Pons (tissue), 1 donor: Measurements from ENCODE around the gene BRD4.

Source experiments
- DNase-seq: peaks from one replicate; pipeline ENCODE4 v3.0.0-alpha.2; 2016; ENCODE audit warnings: low spot score

BRD4 gene

DNA sequence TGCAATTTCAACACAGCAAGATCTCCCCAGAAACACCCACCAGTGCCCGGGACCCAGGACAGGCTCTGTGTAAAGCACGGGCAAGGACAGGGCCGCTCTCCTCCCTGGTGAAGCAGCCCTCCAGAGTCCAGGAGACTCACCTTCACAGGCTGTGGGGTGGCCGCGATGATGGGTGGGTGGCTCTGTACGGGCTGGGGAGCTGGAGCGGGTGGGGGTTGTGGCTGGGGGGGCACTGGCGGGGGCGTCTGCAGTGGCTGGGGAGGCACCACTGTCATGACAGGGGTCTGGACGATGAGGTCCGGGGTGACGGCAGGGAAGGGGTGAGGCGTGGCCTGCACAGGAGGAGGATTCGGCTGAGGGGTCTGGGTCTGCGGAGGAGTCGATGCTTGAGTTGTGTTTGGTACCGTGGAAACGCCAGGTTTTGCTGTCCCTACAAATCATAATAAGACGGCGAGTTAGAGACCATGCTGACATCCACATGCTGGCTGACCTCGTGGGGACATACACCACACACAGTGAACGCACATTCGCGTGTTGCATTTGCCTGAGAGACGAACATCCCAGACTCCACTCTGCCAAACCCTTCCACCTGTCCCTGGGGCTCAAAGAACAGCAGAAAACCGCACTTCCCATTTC, 67.0 kb downstream of the BRD4 start:
- DNase-seq, result no peak

DNA sequence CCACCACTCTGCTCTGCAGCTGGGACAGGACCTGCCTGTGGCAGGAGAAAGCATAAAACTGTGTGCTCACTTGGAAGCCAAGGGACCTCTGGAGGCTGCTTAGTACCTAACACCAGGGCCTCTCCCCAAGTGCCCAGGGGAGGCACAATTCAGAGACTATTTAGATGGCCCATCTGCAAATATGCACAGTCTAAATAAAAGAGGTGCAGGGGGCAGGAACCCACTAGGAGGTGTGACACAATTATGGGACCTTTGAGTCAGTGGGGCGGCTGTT, 67.5 kb downstream of the BRD4 start:
- no peak for DNase-seq

DNA sequence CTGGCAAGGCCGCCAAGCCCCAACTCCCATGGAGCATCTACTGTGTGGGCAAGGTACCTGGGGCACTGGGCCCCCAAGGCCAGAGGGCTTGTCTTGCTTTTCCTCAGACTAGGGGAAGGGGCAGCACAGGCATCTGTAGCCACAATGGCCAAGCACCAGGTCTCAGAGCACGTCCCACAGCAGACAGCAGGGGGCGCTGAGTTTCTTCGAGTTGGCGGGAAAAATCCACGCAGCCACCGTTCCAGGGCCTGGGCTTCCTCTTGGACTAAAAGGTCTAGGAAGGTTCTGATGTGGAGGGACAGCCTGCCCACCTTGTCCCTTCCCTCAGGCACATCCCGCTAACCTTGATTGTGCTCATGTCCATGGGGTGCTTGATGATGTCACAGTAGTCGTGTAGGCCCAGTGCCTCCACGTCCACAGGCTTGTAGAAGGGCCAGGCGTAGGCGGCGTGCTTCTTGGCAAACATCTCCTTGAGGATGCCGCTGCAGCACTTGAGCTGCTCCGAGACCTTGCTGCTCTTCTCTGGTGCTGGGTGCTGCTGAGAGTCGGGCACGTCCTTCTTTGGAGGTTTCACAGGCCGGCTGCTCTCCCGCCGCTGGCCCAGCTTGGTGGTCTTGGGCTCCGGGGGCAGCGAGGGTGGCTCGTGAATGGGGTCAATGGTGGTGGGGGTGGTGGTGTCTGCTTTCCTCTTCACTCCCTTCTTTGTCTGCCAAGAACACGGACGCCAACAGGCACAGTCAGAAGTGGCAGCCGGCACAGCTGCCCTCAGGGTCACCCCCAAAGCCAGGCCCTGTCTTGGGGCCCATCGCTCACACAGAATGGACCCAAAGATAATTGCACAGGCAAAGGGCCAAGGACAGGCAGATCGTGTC, 68.0 kb downstream of the BRD4 start:
- DNase-seq, result peak; percentile 49

DNA sequence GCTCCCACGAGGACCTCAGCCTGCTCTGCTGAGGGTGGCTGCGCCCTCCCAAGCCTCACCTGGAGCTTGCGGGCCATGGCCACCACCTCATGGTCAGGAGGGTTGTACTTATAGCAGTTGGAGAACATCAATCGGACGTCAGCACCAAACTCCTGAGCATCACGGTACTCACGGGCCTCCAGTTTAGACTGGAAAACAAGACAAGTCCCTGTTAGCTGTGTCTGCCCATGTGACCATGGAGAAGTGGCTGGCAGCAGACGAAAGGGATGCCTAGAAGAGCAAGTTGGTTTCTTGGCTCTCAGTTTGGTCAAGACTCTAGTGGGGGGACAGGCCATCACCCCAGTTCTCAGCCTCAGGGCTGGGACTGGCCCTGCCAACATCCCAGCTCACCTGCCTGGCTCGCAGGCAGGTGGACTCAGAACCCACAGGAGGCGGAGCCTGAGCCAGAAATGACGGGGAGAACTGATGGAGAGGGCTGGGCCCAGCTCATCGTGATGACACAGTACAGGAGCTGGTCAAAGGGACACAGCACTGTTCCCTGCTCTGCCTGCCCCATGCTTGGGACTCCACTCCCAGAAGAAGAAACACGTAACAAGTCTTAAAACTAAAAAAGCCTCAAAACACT, 68.9 kb downstream of the BRD4 start:
- DNase-seq, result no peak

DNA sequence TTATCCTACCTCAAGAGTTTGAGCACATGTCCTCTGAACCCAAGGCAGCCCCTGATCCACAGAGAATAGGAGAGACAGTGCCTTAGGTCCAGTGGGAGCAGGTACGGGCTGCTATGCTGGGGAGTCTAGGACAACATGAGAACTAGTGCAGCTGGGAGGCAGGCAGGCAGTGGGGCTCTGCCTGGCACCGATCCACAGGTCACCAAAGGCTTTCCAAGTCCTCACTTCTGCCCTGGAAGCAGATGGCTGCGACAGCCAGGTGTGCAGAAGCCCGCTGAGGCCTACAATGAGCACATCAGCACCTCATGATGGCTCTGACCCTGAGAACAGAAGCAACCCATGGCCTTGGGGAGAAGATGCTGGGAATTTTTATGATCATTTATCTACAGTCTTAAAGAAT, 70.3 kb downstream of the BRD4 start:
- DNase-seq, result no peak

DNA sequence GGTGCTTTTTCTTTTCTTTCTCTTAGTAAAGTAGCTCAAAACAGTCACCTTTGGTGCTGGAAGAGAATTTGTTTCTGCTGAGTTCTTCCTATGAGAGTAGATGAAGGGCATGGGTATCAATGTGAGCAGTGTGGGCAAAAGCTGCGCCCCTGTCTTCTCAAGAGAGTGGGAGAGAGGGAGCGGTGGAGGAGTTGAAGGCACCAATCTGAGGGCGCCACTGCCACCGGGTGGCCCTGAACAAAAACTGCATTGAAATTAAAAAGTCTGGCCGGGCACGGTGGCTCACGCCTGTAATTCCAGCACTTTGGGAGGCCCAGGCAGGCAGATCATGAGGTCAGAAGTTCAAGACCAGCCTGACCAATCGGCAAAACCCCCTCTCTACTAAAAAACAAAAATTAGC, 71.4 kb downstream of the BRD4 start:
- no peak for DNase-seq

DNA sequence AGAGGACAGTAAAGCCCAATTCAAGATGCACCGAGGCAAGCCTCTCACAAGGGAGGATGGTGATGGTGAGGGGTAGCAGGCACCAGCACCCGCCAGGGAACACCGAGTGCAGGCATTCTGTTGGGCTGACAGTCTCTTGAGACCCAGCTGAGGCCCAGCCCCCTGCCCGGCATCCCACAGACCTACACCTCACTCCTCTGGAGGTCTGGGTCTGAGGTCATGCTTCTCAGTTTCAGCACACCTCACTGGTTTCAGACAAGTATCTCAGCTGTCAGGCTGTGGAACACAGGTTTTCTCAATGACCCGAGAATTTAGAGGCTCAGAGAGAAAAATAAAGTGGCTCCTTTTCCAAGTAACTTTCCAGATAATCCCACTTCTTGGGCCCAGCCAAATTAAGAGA, 72.4 kb downstream of the BRD4 start:
- DNase-seq, result no peak

DNA sequence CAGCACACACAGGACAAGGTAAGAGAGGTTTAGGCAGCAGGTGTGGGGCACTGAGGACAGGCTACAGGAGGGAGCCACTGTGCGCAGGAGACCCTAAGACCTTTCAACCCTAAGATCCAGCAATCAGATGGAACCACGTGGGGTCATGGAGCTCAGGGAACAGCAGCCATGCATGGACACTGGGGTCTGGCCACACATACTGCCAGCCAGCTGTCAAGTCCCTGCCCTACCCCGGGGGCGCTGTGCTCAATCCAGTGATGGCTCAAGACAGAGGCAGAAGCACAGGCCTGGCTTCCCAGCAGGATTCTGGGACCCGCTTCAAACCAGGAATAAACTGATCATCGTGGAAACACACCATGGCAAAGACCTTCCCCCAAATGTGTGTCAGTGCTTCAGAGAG, 74.6 kb downstream of the BRD4 start:
- DNase-seq, result no peak

DNA sequence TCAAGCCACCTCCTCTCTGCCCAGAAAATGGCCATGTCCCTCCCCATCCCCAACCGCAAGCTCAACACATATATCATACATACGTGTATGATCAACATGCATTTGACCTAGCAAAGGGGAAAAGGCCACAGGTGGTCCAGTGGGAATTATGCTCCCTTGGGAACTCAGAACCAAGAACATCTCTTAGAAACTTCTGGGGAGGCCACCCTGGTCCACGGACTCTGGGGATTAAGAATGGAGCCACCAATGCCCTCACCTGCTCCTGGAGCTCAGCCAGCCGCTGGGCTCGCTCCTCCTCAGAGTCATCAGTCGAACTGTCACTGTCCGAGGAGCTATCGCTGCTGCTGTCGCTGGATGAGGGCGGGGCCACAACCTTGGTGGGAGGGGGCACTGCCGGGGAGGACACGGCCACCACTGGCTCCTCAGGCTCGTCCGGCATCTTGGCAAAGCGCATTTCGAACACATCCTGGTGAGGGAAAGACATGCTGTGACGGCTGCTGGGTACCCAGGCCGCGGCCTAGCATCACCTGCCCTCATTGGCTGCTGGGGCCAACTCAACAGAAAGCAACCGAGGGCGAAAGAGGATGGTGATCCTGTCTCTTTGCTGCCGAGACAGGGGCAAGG, 75.5 kb downstream of the BRD4 start:
- DNase-seq, result no peak

DNA sequence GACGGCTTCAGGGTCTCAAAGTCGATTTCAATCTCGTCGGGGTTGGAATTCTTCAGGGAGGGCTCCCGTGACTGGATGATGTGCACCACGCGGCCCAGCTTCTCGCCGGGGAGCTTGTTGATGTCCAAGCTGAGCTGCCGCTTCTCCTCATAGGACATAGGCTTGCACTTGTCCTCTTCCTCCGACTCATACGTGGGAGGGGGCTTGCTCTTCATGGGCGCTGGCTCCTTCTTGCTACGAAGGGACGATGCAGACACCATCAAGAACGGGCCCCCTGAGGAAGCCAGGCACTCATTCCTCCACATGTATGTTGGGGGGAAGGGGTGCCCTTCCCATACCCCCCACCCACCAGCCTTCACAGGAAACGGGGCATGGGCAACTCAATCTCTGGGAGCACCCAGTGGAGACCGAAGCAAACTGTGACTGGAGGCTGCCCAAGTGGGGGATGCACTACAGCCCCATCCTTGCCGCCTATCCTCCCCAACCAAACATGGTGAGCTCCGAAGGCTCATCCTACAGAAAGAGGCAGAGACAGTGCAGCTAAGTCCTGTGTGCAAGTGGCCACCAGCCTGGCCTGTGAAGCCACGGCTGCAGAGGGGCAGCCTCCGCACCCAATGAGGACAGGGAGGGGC, 76.9 kb downstream of the BRD4 start:
- no peak for DNase-seq

DNA sequence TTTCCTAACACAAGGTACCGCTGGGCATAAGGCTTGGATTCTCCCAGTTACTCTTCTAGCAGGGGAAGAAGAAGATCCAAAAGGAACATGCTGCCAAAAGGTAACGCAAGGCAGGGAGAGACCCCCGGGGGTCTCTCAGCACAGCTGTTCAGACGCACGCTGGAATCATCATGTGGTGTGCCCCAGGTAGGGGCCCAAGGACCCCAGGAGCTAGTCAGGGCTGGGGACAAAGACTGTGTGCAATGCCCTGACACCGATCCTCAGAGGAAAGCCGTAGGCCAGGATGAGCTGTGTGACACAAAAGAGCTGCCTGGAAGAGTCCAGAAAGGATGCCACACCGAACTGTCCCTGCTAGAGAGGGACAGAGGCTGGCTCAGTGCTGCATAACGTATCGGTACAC, 77.8 kb downstream of the BRD4 start:
- DNase-seq, result no peak

DNA sequence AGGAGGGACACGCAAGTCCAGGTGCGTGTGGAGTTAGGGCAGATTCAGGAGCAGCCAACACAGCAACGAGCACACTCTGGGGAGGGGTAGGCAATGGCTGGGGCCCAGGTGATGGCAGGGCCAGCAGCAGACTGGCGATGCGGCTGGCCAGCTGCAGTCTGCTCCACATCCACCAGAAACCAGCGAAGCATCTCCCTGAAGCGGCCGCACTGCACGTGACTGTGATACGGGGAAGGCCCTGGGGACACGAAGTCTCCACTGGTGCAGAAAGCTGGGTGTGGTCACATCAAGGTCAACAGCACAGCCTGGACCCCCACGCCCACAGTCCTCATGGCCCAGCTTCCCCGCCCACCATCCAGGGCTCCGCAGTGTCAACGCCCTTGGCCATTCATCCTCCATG, 78.8 kb downstream of the BRD4 start:
- no peak for DNase-seq

DNA sequence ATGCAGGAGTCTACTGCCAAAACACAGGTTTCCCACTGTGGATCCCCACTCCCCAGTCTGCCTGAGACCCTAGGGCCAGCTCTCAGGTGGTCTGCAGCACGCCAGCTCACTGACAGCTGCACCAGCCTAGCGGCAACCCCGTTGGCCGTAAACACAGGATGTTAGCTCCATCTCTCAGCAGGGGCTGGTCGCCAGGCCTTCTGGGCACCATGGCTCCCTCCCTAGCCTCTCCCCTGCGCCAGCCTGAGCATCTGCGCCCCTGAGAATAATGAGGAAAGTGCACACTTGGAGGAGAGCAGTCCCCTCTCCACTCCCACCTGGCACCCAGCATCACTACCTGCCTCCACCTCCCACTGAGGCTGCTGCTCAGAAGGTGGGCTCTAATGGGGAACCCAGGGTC, 79.3 kb downstream of the BRD4 start:
- DNase-seq, result no peak

DNA sequence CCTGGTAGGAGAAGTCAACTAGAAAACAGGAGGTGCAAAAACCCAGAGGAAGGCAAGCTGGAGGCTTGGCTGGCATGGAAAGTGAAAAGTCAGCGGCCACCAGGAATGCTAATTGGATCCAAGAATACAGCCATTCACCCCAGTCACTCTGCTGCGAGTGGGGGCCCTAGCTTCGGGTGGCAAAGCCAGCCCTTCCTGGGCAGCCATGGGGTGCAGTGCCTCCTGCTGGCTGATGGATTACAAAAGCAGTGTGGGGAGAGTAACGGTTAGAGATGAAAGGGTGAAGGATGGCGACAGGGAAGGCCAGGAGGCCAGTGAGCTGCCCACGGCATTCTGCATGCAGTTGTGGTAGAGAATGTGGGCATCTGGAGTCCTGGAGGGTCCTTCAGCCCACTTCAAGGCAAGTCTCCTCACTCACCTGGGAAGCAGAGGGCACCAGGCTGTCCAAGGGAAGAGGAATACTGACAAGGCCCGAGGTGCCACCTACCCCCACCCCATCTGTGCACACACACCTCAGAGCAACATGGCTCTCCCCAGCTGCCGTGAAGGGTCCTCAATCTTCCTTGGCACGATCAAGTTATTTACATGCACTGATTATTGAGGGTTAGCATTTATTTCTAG, 79.8 kb downstream of the BRD4 start:
- DNase-seq, result peak; percentile 86

DNA sequence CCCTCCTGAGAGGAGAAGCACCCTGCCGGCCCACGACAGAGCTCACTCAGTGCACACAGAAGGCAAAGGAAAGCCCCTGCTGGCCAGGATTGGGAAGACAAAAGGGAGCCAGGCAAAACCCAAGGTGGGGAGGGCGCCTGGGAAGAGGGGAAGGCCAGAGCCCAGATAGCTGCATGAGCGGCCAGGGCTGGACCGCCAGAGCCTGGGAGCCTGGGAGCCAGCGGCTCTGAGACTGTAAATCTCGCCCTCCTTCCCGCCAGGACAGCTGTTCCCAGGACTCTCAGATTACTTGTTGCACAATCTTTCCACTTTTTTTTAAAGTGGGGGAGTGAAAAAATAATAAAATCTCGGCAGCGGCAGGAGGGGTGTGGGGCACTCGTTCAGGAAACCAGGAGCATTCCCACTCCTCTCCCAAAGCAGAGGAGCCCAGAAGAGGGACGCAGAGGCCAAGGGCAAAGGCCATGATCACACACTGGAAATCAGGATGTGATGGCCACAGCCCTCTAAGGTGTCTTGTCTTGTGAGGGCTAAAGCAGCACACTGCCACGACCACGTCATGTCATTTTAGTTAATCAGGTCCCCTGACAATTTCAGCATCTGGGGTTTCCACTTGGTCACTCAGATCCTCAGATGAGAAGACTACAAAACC, 80.5 kb downstream of the BRD4 start:
- DNase-seq, result no peak

DNA sequence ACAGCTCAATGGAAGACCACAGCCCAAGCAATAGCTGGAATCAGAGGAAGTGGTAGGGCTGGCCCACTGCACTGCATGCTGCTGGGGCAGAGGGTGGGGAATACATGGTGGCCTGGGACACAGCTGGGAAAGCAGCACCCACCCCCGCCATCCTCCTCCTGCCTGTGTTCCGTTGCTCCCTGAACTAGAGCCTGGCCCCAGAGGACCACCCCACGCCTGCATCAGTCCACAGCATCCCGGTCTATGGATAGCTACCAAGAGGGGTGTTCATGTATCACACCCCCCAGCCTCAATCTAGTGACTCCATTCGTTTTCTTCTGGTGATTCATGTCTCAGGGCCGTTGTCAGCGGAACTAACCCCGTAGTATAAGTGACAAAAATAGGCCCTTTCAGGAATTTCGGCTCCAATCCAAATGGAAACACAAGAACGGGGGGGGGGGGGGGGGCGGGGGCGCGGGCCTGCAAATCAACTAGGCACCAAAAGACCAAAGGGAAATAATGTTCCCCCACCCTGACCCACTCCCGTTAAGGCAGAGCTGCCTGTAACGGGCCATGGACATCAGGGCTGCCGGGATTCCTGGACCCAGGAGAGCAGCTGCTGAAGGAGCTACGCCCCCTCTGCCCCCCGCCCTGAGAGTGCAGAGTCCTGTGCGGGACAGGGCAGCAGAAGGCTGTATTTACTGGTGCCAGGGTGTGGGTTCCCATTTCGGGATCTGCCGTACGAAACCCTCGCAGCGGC, 81.2 kb downstream of the BRD4 start:
- no peak for DNase-seq

DNA sequence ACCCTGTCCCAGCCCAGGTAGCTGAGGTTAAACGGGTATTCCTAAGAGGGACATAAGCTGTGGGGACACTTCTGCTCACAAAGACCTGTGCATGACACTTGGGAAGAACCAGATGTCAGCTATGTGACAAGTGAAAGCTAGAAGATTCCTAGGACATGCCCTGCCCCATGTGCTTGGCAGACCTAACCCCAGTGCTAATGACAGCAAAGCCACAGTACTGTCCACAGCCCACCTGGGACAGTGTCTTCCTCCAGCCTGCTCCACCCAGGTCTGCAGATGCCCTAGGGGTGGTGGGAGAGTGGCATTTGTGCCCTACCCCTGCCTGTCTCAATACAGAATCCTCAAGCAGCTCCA, 81.7 kb downstream of the BRD4 start:
- DNase-seq, result no peak

DNA sequence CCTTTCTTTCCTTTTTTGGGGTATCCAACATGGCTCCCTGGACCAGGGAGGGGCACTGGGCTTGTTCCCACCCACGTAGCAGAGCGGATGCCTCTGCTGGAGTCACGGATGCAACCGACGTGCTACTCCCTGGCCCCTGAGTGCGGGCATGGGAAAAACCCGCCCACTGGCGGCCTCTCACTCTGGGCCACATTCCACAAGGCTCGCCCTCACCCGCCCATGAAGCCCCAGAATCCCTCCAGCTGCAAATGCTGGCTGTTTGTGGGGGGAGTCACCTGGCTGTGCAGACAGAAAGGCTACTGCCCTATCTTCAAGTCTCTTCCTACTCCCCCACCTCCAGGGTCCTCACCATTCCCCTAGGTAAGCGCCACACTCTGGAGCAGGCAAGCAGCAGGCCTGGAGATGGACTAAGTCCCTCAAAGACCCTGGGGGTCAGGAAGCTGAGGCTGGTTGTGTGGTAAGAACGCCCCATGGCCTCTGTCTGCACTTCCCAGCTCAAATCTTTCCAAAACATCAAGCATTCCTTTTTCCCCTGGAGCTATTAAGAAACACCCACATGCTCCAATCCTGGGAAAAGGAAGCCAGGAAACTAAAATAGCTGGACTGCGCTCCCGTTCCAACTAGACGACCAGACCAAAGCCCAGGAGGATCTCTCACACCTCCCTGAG, 82.2 kb downstream of the BRD4 start:
- DNase-seq, result no peak

DNA sequence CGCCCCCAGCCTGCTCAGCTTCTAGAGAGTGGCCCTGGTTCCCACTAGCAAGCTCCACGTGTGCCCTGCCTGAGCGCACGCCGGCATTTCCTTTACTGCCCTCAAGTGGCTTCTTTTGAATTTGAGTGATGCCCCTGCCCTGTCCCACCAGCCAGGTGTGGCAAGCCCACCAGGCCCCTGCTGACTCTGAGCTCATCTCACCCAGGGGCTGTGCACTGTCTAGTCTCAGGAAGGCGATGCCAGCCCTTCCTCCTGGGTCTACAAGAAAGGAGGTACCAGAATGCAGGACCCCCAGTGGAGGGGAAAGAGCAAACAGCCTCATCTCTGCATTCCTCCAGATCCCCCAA, 82.8 kb downstream of the BRD4 start:
- DNase-seq, result no peak

DNA sequence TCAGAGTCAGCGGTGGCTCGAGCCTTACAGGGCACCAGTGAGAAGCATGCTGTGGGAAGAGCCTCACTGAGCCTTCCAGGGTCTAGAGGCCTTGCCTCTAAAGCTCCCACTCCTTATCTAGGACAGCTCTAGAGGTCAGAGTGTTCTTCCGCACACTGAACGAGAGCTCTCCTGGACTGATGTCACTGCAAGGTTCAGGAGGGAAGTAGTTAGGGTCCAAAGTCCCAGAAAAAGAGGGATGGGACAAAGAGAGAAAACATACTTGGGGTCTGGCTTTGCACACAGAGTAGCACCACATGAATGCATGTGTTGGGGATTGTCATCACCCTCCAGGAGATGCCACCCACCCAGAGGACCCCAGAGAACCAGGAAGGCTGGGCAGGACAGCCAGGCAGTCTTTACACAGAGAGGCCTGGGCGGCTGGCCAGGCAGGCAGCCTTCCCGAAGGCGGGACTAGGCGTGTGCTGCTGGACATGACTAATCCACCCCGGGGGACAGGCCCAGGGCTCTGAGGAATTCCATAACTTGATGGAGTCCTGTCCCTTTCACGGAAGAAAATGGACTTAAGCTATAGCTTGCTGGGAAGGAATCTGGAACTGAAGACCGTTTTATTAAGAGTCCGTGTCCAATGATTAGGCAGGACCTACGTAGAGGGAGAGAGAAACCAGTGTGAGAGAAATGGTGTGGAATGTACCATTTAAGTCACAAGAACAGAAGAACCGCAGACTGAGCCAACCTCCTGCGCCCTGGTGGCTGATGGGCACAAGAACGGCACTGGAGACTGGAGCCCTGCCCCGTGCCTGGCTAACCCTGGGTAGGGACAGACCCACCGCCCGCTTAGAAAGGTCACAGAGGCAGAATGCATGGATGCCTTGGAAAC, 83.5 kb downstream of the BRD4 start:
- DNase-seq, result peak; percentile 45
